Progenitor cell of endocrine pancreas (in vitro differentiated cells): Measurements from ENCODE around the gene FOXJ3. TPM values are rescaled to one million over a fixed set of nuclear protein-coding genes. Genes with fewer than 3 reads are reported as not detected.

Experiments used
- DNase-seq: peaks from one replicate; pipeline ENCODE4 v3.0.0; 2021; ENCODE audit warnings: low spot score; ENCODE audit not compliant: unreplicated experiment
- H3K27ac Mint-ChIP-seq: 2 replicates; pipeline ENCODE4 v1.8.0; 2021; ENCODE audit warnings: mild to moderate bottlenecking, moderate library complexity, mixed read lengths
- H3K27me3 Mint-ChIP-seq: 2 replicates; pipeline ENCODE4 v1.8.0; 2021; ENCODE audit warnings: mixed read lengths
- H3K36me3 Mint-ChIP-seq: 2 replicates; pipeline ENCODE4 v1.8.0; 2022; ENCODE audit warnings: mixed read lengths; ENCODE audit not compliant: insufficient read depth
- H3K4me1 Mint-ChIP-seq: 2 replicates; pipeline ENCODE4 v1.8.0; 2021; ENCODE audit warnings: low read depth, mixed read lengths
- H3K4me3 Mint-ChIP-seq: 2 replicates; pipeline ENCODE4 v1.8.0; 2021; ENCODE audit warnings: low read depth, mild to moderate bottlenecking, moderate library complexity, mixed read lengths
- H3K9me3 Mint-ChIP-seq: 2 replicates; pipeline ENCODE4 v1.8.0; 2021; ENCODE audit warnings: low read depth, mixed read lengths
- total RNA-seq: library from RNA; stranded (reverse); gene quantifications from 2 replicates; pipeline ENCODE4 v1.2.1, GENCODE V29; 2021
- TF ChIP-seq, protein P1 (sequence below): fragments of 200-600 bp; sonication (generic); IDR thresholded peaks from one replicate; pipeline ENCODE4 v1.5.0; 2021; ENCODE audit warnings: antibody characterized with exemption, mild to moderate bottlenecking; ENCODE audit not compliant: unreplicated experiment

The FOXJ3 gene
- total RNA-seq, 1 donor from 2014 or later, result 63.0 TPM

DNA sequence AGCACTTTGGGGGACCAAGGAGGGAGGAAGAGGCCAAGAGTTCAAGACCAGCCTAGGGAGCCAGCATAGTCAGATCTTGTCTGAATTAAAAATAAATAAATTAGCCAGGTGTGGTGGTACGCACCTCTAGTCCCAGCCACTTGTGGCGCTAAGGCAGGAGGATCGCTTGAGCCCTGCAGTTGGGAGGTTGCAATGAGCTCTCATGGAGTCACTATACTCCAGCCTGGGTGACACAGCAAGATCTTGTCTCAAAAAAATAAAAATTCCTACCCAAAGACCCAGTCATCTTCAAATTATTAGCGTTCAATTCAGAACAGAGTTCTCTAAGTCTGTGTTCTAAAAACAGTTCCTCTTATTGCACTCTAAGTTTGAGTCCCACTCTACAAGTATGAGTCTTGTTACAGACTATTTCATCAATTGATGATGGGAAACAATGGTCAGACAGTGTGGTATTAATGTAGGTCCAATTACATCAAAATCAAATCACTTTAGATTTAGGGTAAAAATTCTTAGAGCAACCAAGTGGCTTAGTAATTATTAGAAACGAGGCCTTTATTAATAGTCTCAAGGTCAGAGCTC, 6.9 kb downstream of the FOXJ3 start:
- Mint-ChIP-seq H3K9me3 (no peaks in the 10 kb centered on the region), H3K4me3 (no peak overlapping the region)

DNA sequence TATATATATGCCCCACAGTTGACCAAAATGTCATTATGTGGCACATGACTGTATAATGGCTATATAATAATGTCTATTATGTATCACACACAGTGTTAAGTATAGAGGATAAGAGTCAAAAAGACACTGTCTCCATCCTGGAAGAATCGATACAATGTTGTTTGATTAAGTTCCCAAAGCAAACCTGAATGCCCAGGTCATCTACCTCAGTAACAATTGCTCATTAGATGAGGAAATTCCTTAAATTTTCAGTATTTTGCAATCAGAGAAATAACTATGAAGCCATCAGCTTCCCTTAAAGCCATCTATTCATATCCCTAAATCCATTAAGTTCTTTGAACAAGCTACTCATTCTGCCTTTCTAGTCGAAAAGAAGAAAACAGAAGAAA, 10.0 kb downstream of the FOXJ3 start:
- TF ChIP-seq, protein P1, sequence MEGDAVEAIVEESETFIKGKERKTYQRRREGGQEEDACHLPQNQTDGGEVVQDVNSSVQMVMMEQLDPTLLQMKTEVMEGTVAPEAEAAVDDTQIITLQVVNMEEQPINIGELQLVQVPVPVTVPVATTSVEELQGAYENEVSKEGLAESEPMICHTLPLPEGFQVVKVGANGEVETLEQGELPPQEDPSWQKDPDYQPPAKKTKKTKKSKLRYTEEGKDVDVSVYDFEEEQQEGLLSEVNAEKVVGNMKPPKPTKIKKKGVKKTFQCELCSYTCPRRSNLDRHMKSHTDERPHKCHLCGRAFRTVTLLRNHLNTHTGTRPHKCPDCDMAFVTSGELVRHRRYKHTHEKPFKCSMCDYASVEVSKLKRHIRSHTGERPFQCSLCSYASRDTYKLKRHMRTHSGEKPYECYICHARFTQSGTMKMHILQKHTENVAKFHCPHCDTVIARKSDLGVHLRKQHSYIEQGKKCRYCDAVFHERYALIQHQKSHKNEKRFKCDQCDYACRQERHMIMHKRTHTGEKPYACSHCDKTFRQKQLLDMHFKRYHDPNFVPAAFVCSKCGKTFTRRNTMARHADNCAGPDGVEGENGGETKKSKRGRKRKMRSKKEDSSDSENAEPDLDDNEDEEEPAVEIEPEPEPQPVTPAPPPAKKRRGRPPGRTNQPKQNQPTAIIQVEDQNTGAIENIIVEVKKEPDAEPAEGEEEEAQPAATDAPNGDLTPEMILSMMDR, result no peak

More for the DNA sequence above, 6.9 kb downstream of the FOXJ3 start:
- TF ChIP-seq, protein P1, result no peak
- no peak overlapping the region for H3K27ac Mint-ChIP-seq
- H3K27me3 Mint-ChIP-seq, result no peaks in the 10 kb centered on the region
- peaks cover 29% of the 10 kb centered on the region for H3K4me1 Mint-ChIP-seq
- H3K36me3 Mint-ChIP-seq, result no peaks in the 10 kb centered on the region
- DNase-seq, result no peak

DNA sequence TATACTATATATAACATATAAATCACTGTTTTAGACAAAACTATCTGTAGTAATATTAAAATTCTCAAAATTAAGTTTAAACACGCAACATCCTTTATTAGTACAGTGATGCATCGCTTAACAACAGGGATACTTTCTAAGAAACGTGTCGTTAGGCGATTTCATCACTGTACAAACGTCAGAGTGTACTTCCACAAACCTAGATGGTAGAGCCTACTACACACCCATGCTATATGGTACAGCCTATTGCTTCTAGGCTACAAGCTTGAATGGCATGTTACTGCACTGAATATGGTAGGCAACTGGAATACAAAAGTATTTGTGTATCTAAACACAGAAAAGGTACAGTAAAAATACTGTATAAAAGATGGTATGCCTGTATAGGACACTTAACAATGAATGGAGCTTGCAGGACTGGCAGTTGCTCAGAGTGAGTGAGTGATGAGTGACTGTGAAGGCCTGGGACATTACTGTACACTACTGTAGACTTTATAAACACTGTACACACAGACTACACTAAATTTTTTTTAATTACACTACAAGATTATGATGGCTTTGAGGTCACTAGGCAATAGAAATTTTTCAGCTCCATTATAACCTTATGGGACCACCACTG, 10.5 kb downstream of the FOXJ3 start:
- TF ChIP-seq, protein P1, result no peak
- no peak overlapping the region for H3K27ac Mint-ChIP-seq
- no peaks in the 10 kb centered on the region for H3K27me3 Mint-ChIP-seq
- H3K4me1 Mint-ChIP-seq, result peaks cover 37% of the 10 kb centered on the region
- no peak for DNase-seq
- no peak overlapping the region for H3K4me3 Mint-ChIP-seq
- no peaks in the 10 kb centered on the region for H3K36me3 Mint-ChIP-seq
- H3K9me3 Mint-ChIP-seq, result no peaks in the 10 kb centered on the region

More for the DNA sequence above, 10.0 kb downstream of the FOXJ3 start:
- H3K36me3 Mint-ChIP-seq, result no peaks in the 10 kb centered on the region
- H3K27me3 Mint-ChIP-seq, result no peaks in the 10 kb centered on the region
- H3K4me3 Mint-ChIP-seq, result no peak overlapping the region
- no peaks in the 10 kb centered on the region for H3K9me3 Mint-ChIP-seq
- DNase-seq, result no peak
- peak overlapping the region; percentile 66 for H3K27ac Mint-ChIP-seq
- H3K4me1 Mint-ChIP-seq, result peaks cover 34% of the 10 kb centered on the region

DNA sequence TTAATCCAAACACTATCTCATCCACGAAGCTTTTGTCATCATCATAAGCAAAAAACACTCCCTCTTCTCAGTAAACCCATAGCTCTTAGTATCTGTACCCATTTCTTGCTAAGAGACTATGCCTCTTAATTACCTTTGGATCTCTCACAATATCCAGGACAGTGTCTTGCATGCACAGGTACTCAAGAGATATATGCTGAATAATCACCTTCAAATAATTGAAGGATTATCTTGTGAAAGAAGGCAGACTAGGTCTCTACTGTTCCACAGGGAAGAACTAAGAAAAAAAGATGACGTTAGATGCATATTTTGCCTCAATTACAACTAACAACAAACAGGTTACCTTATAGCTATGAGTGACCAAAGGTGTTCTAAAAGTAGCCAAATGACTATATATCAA, 11.5 kb downstream of the FOXJ3 start:
- no peak overlapping the region for H3K4me3 Mint-ChIP-seq
- no peak overlapping the region for H3K27ac Mint-ChIP-seq
- DNase-seq, result no peak
- TF ChIP-seq, protein P1, result no peak
- no peaks in the 10 kb centered on the region for H3K36me3 Mint-ChIP-seq
- H3K4me1 Mint-ChIP-seq, result peaks cover 37% of the 10 kb centered on the region
- no peaks in the 10 kb centered on the region for H3K27me3 Mint-ChIP-seq
- no peaks in the 10 kb centered on the region for H3K9me3 Mint-ChIP-seq

DNA sequence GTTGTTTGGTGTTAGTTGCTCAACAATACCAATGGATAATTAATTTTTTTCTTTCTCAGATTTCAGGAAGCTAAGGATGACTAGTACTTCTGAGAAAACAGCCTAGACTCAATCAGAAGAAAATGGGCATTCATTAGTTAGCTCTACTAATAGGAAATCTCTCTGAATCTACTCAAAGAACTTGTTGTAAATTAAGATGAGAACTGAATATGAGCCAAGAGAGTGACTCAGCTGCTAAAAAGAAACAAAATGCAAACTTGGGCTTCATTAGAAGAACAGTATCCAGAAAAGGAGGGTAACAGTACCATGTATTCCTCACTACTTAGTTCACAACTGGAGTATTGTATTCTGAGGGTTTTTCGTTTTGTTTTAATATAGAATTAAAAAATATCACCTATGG, 12.5 kb downstream of the FOXJ3 start:
- H3K9me3 Mint-ChIP-seq, result no peaks in the 10 kb centered on the region
- H3K36me3 Mint-ChIP-seq, result no peaks in the 10 kb centered on the region
- no peak overlapping the region for H3K27ac Mint-ChIP-seq
- H3K4me1 Mint-ChIP-seq, result peaks cover 35% of the 10 kb centered on the region
- TF ChIP-seq, protein P1, result no peak
- H3K27me3 Mint-ChIP-seq, result no peaks in the 10 kb centered on the region
- no peak overlapping the region for H3K4me3 Mint-ChIP-seq
- DNase-seq, result no peak
